LNCaP clone FGC (cell line): ENCODE measurements around the gene SFTPB.

Source experiments
- DNase-seq: peaks from one replicate; pipeline ENCODE4 v3.0.0-alpha.2; 2011; ENCODE audit warnings: low read depth
- H3K4me3 ChIP-seq: 2 replicates; pipeline ENCODE4 v1.5.1; 2011; ENCODE audit warnings: mild to moderate bottlenecking, low read depth, low read length, control low read depth
- CTCF ChIP-seq: IDR thresholded peaks from 2 replicates; pipeline ENCODE4 v1.5.1; 2012; ENCODE audit warnings: mild to moderate bottlenecking; ENCODE audit not compliant: control insufficient read depth, insufficient read depth; ENCODE audit errors: extremely low read depth

Gene SFTPB

GRCh38 chr2:85613717-85614515 lies 54.1 kb downstream of the SFTPB start:
- no peak for DNase-seq
- no peak overlapping the region for H3K4me3 ChIP-seq
- no peak for TF ChIP-seq CTCF

- TF ChIP-seq CTCF, result no peak
- no peak for DNase-seq
- peak within 1 kb of the TSS; percentile 66 for H3K4me3 ChIP-seq
These were observed 56.1 kb downstream of the SFTPB start, which contains the start of gene C2orf68 for GRCh38 chr2:85611705-85612587. Gene C2orf68 (minus strand): TSS chr2:85612066. CDS start chr2:85611984, 82 bp downstream.

- H3K4me3 ChIP-seq, result peak overlapping the region; percentile 66
- TF ChIP-seq CTCF, result no peak
- no peak for DNase-seq
These were observed 56.7 kb downstream of the SFTPB start for GRCh38 chr2:85611217-85611704.
